ENCODE data around the gene MPDZ. TPM values are rescaled to one million over a fixed set of nuclear protein-coding genes. Genes with fewer than 3 reads are reported as not detected.

The MPDZ gene, protein sequence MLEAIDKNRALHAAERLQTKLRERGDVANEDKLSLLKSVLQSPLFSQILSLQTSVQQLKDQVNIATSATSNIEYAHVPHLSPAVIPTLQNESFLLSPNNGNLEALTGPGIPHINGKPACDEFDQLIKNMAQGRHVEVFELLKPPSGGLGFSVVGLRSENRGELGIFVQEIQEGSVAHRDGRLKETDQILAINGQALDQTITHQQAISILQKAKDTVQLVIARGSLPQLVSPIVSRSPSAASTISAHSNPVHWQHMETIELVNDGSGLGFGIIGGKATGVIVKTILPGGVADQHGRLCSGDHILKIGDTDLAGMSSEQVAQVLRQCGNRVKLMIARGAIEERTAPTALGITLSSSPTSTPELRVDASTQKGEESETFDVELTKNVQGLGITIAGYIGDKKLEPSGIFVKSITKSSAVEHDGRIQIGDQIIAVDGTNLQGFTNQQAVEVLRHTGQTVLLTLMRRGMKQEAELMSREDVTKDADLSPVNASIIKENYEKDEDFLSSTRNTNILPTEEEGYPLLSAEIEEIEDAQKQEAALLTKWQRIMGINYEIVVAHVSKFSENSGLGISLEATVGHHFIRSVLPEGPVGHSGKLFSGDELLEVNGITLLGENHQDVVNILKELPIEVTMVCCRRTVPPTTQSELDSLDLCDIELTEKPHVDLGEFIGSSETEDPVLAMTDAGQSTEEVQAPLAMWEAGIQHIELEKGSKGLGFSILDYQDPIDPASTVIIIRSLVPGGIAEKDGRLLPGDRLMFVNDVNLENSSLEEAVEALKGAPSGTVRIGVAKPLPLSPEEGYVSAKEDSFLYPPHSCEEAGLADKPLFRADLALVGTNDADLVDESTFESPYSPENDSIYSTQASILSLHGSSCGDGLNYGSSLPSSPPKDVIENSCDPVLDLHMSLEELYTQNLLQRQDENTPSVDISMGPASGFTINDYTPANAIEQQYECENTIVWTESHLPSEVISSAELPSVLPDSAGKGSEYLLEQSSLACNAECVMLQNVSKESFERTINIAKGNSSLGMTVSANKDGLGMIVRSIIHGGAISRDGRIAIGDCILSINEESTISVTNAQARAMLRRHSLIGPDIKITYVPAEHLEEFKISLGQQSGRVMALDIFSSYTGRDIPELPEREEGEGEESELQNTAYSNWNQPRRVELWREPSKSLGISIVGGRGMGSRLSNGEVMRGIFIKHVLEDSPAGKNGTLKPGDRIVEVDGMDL (N-terminal part only)
- total RNA-seq (2012; rRNA removed) (39.3 and 46.4 TPM in 2 replicates), polyA plus RNA-seq (2012; rRNA removed) (14.6 and 18.8 TPM in 2 replicates), Bru-seq, nascent RNA (percentile 79 among the genes with signal in this experiment), BruChase-seq, experiment 1, labeled RNA remaining after a 6-hour chase (percentile 70 among the genes with signal in this experiment), BruChase-seq, experiment 2, labeled RNA remaining after a 2-hour chase (percentile 78 among the genes with signal in this experiment)
- polyA plus RNA-seq (2012; cell fraction: cytosol; rRNA removed) = 3.6 and 5.9 TPM in 2 replicates
- polyA plus RNA-seq (2012; cell fraction: nucleus; rRNA removed; ENCODE audit: low replicate concordance) = 10.0 and 65.1 TPM in 2 replicates
- long read RNA-seq, partial matches to known transcripts = 9 of 31 reads
- long read RNA-seq, other reads (novel, unspliced or antisense) = 22 of 31 reads

DNA sequence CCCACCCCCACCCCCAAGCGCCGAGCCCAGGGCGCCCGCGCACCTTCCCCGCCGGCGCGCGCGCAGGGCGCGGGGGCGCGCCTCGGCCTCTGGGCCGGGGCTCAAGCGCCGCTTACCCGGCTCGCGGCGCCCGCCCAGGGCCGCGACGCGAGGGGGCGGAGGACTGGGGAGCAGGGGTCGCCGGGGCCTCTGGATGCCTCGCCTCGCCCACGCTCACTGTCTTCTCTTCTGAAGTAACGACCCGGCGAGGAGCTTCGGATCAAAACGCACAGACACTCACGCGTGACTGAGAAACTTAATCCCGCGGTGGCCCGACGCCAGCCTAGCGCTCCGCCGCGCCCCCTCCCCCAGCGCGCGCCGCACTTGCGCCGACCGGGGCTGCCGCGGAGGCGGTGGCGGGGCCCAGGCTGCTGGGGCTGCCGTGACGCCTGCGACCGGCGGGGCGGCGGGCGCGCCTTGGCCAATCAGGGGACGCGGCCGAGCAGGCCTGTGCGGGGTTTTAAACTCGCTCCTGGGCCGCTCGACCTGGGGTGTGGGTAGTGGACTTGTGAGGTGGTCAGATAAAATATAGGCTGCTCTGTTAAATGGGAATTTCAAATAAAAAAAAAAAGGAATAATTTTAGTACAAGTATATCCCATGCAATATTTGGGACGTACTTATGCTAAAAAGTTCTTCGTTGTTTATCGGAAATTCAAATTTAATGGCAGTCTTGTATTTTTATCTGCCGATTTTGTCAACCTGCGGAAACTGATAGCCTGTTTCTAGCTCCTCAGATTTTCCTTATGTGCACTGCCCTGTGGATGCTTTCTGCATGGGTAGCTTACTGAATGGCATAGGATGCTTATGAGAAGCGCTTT lies at the start of gene MPDZ:
Gene MPDZ (minus strand): TSS at position 409 of the 858 bp plus-strand sequence. CDS start 29,377 bp downstream, outside the sequence.
- Histone ChIP-seq H3K56ac (ENCODE audit: extremely low read depth, insufficient read depth, low read length) (peak within 1 kb of the TSS; percentile 86), H3K4me3 (ENCODE audit: insufficient read depth, low read depth, low read length) (peak within 1 kb of the TSS; percentile 66), H4K20me1 (ENCODE audit: insufficient read depth, low read length) (no peaks in the 10 kb centered on the region), H2BK20ac (ENCODE audit: low read depth, low read length) (peak within 1 kb of the TSS; percentile 24; the same call in 1 of the 2 replicates), H3K4ac (ENCODE audit: low read depth, low read length) (peak within 1 kb of the TSS; percentile 90), H2BK15ac (ENCODE audit: low read depth, low read length) (peak within 1 kb of the TSS; percentile 29; the same call in 1 of the 3 replicates), H3K9me3 (ENCODE audit: control insufficient read depth, insufficient read depth, low read length) (no peaks in the 10 kb centered on the region), H2BK120ac (ENCODE audit: low read depth, low read length) (peak within 1 kb of the TSS; percentile 88), H2AK9ac (replicated peaks; ENCODE audit: low read depth, low read length, poor library complexity) (peak within 1 kb of the TSS; percentile 83), H4K5ac (ENCODE audit: low read depth, low read length) (peak within 1 kb of the TSS; percentile 90), H3K27ac (ENCODE audit: insufficient read depth, low read length) (peak within 1 kb of the TSS; percentile 99), H2BK5ac (ENCODE audit: low read depth, low read length, poor library complexity, severe bottlenecking) (peak within 1 kb of the TSS; percentile 95), H3K79me1 (ENCODE audit: low read depth in 1 of 2, low read length in 2 of 2) (peaks cover 11 to 27% of the 10 kb centered on the region in 2 experiments; a peak in 2 of 4 replicates), H3K9ac (ENCODE audit: low read depth, low read length) (peak within 1 kb of the TSS; percentile 96), H2AK5ac (ENCODE audit: low read depth, low read length) (peak within 1 kb of the TSS; percentile 82), H3K27me3 (ENCODE audit: control insufficient read depth, insufficient read depth, low read length) (no peaks in the 10 kb centered on the region), H3K14ac (replicated peaks; ENCODE audit: low read depth, low read length) (peak within 1 kb of the TSS; percentile 87), H4K8ac (ENCODE audit: low read depth in 2 of 2, low read length in 2 of 2) (peak within 1 kb of the TSS; percentile 85 to 91), H3K18ac (ENCODE audit: low read depth, low read length) (peak within 1 kb of the TSS; percentile 96), H3K9me1 (ENCODE audit: insufficient read depth, low read length) (peaks cover 4% of the 10 kb centered on the region), H4K91ac (ENCODE audit: insufficient read depth, low read depth, low read length) (peak within 1 kb of the TSS; percentile 76), H3K4me2 (ENCODE audit: low read depth, low read length) (peak within 1 kb of the TSS; percentile 89), H3K23ac (ENCODE audit: low read depth, low read length) (peak within 1 kb of the TSS; percentile 93), H2AFZ (replicated peaks; ENCODE audit: low read length, poor library complexity) (peak within 1 kb of the TSS; percentile 99), H3K4me1 (ENCODE audit: control insufficient read depth, insufficient read depth, low read length) (peaks cover 16% of the 10 kb centered on the region), H3K36me3 (ENCODE audit: control insufficient read depth, insufficient read depth, low read length) (no peaks in the 10 kb centered on the region)
- TF ChIP-seq, protein P1, sequence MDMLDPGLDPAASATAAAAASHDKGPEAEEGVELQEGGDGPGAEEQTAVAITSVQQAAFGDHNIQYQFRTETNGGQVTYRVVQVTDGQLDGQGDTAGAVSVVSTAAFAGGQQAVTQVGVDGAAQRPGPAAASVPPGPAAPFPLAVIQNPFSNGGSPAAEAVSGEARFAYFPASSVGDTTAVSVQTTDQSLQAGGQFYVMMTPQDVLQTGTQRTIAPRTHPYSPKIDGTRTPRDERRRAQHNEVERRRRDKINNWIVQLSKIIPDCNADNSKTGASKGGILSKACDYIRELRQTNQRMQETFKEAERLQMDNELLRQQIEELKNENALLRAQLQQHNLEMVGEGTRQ (IDR thresholded peaks at IDR 0.05; ENCODE audit: low read depth, low read length) = 0 out of 2 replicates have a peak, but pooled peaks have one; percentile 3
- TF ChIP-seq MAZ (IDR thresholded peaks at IDR 0.05; ENCODE audit: borderline replicate concordance, low read depth, low read length) (peak; percentile 62; the same call in 1 of the 2 replicates), FOS (IDR thresholded peaks at IDR 0.05; ENCODE audit: low read depth, low read length) (no peak), BHLHE40 (IDR thresholded peaks at IDR 0.05; ENCODE audit: low read depth, low read length) (peak; percentile 80; the same call in 1 of the 2 replicates)
- DNase-seq (peak; percentile 66), ATAC-seq (ENCODE audit: low read depth) (peak; percentile 76)
- WGBS, 2 experiments (ENCODE audit: extremely low coverage in 2 of 2, insufficient read length in 1 of 2) = 0% methylated on average over 20 of the region's 82 CpGs; no CpG with 5 or more reads in 1 of the 2 experiments
- dilution Hi-C loops (cut with HindIII; ENCODE audit: low sequenced_read_pairs, unreplicated experiment) = no loop called here
- intact Hi-C loops (cut with micrococcal nuclease) = loop anchor here (5.0 to 10.0 kb wide), 3 partner anchors 73 to 1145 kb away; no protein-coding TSS in a partner anchor
- ChIA-PET POLR2A (ENCODE audit: unreplicated experiment) (interaction anchor here (0.6 kb wide), 1 partner anchor 64 kb away, joined by 12 read pairs; no protein-coding TSS in a partner anchor), CTCF (no interaction called here)
- in situ Hi-C loops (cut with MboI; ENCODE audit: low sequenced_read_pairs) = no loop called here
- no TSS peak for BruUV-seq (replicated peaks)
